Activated naive CD4-positive, alpha-beta T cell treated with Interleukin-2 at 50 U/mL for 16 hours (primary cell): ENCODE data around the gene NPAS1.

Experiments used
- DNase-seq: peaks from one replicate; pipeline ENCODE4 v3.0.0-alpha.2; 2020

The NPAS1 gene

DNA sequence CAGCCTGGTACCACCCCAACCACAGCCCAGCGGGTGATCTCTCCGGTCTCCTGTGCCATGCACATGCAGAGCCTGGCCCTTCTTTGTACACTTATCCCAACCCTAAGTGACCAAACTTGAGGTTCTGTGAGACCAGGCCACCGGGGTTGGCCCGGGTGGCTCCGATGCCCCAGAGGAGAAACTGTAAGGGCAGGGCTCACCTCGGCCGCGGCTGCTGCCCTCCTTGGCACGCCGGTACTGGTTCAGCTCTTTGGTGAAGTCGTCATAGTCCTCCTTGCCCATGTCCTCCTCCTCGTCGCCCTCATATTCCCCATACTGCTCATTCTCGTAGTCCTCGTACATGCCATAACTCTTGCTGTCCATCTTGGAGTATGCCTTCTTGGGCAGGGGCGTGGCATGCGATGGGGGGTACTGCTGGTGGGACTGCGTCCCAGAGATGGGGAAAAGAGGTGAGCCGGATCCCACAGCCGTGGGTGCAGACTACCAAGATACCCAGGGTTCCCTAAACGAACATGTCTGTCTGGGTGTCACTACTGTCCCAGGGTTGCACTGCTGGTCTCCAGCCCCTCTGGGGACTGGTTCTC is 70.2 kb downstream of the NPAS1 start:
- DNase-seq, result no peak

DNA sequence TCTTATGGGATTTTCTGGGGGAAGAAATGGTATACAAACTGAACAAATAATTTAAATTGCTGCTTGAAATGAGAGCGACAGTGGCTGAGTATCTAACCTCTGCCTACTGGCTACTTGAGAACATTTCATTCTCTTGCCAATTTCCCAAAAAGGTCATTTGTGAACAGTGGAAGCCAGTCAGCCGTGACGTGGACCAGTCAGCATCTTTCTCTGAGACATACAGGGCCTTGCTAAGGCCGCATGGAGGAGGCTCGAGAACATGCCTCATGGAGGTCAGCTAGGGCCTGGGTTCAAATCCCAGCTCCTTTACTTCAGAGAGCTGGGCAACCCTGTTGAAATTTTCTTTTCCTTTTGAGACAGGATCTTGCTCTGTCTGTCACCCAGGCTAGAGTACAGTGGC is 73.6 kb downstream of the NPAS1 start:
- no peak for DNase-seq

DNA sequence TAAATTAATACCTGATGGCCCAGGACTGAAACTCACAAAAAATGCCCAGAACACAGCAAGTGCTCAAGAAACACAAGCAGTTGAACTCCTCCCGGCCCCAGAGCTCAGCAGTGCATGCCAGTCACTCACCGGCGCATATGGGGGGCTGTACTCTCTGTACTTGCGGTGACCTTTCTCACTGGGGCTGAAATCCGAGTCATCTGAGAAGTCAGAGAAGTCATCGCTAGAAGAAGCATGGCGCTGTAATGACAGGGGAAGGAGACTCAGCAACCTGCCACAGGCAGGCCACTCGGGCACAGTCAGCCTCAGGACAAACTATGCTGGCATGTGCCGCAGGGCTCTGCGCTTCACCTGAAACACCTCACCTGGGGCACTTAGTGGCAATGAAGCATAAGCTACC is 74.2 kb downstream of the NPAS1 start:
- DNase-seq, result peak; percentile 54

DNA sequence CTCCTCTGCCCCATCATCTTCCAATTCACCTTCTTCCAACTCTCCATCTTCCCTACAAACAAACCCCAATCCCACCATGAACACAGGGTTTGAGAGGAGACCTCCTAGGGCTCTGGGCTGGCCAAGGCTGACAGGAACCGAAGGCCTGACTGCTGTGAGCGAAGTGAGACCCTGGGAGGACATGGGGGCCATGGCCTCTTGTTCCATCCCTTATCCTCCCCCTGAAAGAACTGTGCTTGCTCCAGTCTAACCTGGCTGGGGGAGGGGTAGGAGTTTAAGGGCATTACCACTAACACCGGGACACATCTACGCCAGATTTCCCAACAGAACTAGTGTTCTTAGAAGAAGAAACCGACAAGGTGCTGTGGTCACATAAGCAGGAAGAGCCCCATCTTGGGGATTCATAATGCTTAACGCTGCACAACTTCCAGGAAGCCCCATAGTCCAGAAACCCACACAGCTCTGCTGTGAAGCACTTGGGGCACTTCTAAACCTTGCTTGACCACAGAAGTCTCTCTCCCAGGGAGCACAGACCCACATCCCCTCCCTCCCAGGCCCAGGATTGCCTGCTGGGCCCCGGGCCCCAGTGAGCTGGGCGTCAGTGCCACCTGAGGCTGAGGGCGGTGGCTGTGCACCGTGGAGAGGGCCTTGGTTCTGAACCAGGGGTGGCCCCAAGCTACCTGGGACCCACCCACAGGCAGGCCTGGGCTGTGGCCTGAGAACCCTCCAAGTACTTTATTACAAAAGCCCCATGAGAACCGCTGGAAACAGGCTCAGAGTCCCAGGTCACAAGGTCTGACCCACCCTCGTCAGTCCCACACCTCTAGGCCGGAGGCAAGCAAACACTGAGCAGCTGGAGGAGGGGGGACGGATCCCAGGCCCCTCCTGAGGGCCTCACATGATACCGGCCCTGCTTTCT is 75.2 kb downstream of the NPAS1 start:
- peak; percentile 53 for DNase-seq
